Measurements from ENCODE around the gene GALNT9. TPM values are rescaled to one million over a fixed set of nuclear protein-coding genes. Genes with fewer than 3 reads are reported as not detected.

The GALNT9 gene
- polyA plus RNA-seq, 1 donor from 2014 or later, result 13.5 TPM

- H3K4me3 ChIP-seq (ENCODE audit: low read length), result no peak overlapping the region
- H3K27me3 ChIP-seq (ENCODE audit: insufficient read depth, low read depth, low read length), result no peaks in the 10 kb centered on the region
- no peaks in the 10 kb centered on the region for H3K79me2 ChIP-seq (replicated peaks; ENCODE audit: insufficient read depth, low read length)
- H3K9me3 ChIP-seq (ENCODE audit: low read length), result peaks cover 2% of the 10 kb centered on the region
- TF ChIP-seq EZH2 (IDR thresholded peaks at IDR 0.05; ENCODE audit: borderline replicate concordance, insufficient read depth, low read length, poor library complexity, severe bottlenecking), result no peak
- TF ChIP-seq MXI1 (conservative IDR thresholded peaks at IDR 0.05; ENCODE audit: poor library complexity, severe bottlenecking), result no peak
- no peak for TF ChIP-seq REST (IDR thresholded peaks at IDR 0.05; ENCODE audit: borderline replicate concordance)
- no peak for TF ChIP-seq EP300 (conservative IDR thresholded peaks at IDR 0.05; ENCODE audit: poor library complexity, severe bottlenecking)
- no peak for TF ChIP-seq TAF1 (IDR thresholded peaks at IDR 0.05; ENCODE audit: low read depth)
- H3K27ac ChIP-seq (ENCODE audit: low read length), result no peak overlapping the region
- H2AFZ ChIP-seq (ENCODE audit: low read depth, low read length), result no peak overlapping the region
- H3K36me3 ChIP-seq (ENCODE audit: insufficient read depth, low read length), result no peaks in the 10 kb centered on the region
- no peaks in the 10 kb centered on the region for H3K9me2 ChIP-seq (ENCODE audit: insufficient read depth, low read length)
- H3F3A ChIP-seq (ENCODE audit: insufficient read depth, low read length, poor library complexity, severe bottlenecking), result no peaks in the 10 kb centered on the region
- no peak overlapping the region for H3K4me2 ChIP-seq (ENCODE audit: low read length)
- no peaks in the 10 kb centered on the region for H4K20me1 ChIP-seq (ENCODE audit: insufficient read depth)
- H3K9ac ChIP-seq (ENCODE audit: low read length), result no peak overlapping the region
Measured at GRCh38 chr12:132206046-132206434, 123.3 kb downstream of the GALNT9 start.

- Histone ChIP-seq H3K4me2 (ENCODE audit: low read length) (no peak overlapping the region), H3K4me3 (ENCODE audit: low read length) (no peak overlapping the region)
Measured at GRCh38 chr12:132205271-132206045, 123.9 kb downstream of the GALNT9 start.

More at GRCh38 chr12:132205271-132206045, 123.9 kb downstream of the GALNT9 start:
- no peaks in the 10 kb centered on the region for H3K79me2 ChIP-seq (replicated peaks; ENCODE audit: insufficient read depth, low read length)
- no peak overlapping the region for H3K27ac ChIP-seq (ENCODE audit: low read length)
- H3K36me3 ChIP-seq (ENCODE audit: insufficient read depth, low read length), result no peaks in the 10 kb centered on the region
- H4K20me1 ChIP-seq (ENCODE audit: insufficient read depth), result no peaks in the 10 kb centered on the region
- no peaks in the 10 kb centered on the region for H3K9me2 ChIP-seq (ENCODE audit: insufficient read depth, low read length)
- no peak overlapping the region for H2AFZ ChIP-seq (ENCODE audit: low read depth, low read length)
- no peak for TF ChIP-seq TAF1 (IDR thresholded peaks at IDR 0.05; ENCODE audit: low read depth)
- no peak for TF ChIP-seq SMC3 (conservative IDR thresholded peaks at IDR 0.05; ENCODE audit: poor library complexity)
- TF ChIP-seq MXI1 (conservative IDR thresholded peaks at IDR 0.05; ENCODE audit: poor library complexity, severe bottlenecking), result no peak
- TF ChIP-seq EZH2 (IDR thresholded peaks at IDR 0.05; ENCODE audit: borderline replicate concordance, insufficient read depth, low read length, poor library complexity, severe bottlenecking), result no peak
- TF ChIP-seq REST (IDR thresholded peaks at IDR 0.05; ENCODE audit: borderline replicate concordance), result no peak
- no peak for TF ChIP-seq EP300 (conservative IDR thresholded peaks at IDR 0.05; ENCODE audit: poor library complexity, severe bottlenecking)
- TF ChIP-seq CTCF (IDR thresholded peaks at IDR 0.05; ENCODE audit: poor library complexity, severe bottlenecking), result no peak
- TF ChIP-seq POLR2AphosphoS5 (IDR thresholded peaks at IDR 0.05), result no peak
- peaks cover 2% of the 10 kb centered on the region for H3K9me3 ChIP-seq (ENCODE audit: low read length)
- no peaks in the 10 kb centered on the region for H3F3A ChIP-seq (ENCODE audit: insufficient read depth, low read length, poor library complexity, severe bottlenecking)
- no peak overlapping the region for H3K9ac ChIP-seq (ENCODE audit: low read length)
- H3K27me3 ChIP-seq (ENCODE audit: insufficient read depth, low read depth, low read length), result no peaks in the 10 kb centered on the region
